Stimulated activated CD8-positive, alpha-beta memory T cell treated with anti-CD3 and anti-CD28 coated beads, Interleukin-7, amount 100 ng/mL, for 48 hours (primary cell): ENCODE measurements around the gene ZDHHC3.

Source experiments
- DNase-seq, 2 donors: peaks; one replicate each; pipeline ENCODE4 v3.0.0-alpha.2; 2020; ENCODE audit warnings: low read depth in 1 of 2; ENCODE audit errors: extremely low read depth in 1 of 2

ZDHHC3 gene

DNA sequence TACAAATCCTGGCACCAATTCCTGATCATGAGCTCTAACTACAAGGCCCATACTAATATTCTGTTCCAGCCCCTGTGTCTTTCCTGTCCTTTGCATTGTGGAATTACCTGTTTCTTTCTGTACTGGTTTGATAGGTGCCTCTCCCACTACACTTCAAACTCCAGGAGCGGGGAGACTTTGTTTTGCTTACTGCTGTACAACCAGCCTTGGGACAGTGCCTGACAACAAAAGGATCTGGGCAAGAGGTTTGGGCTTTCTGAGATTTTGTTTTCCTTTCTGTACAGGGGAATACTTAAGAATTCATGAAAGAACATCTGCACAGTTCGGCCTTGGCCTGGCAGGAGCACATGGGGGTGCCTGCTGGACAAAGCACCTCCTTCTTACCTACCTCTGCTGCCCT, 45.1 kb downstream of the ZDHHC3 start:
- no peak for DNase-seq

DNA sequence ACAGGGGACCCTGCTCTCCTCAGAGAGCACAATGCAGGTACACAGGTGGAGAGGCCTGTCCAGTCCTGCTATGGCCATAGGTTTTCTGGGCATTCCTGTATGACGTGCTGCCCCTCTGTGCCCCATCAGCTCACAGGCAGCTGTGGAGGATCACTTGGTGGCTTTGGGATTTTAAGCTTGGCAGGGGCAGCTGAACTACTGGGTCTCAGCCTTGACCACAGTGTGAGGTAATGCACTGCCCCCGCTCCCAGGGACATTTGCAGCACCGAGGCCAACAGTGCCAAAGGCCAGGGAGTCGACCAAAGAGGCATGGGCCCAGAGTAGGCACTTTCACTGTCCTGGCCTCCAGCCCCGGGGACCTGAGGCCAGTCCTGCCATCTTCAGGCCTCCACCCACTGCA, 46.2 kb downstream of the ZDHHC3 start:
- DNase-seq = no peak

DNA sequence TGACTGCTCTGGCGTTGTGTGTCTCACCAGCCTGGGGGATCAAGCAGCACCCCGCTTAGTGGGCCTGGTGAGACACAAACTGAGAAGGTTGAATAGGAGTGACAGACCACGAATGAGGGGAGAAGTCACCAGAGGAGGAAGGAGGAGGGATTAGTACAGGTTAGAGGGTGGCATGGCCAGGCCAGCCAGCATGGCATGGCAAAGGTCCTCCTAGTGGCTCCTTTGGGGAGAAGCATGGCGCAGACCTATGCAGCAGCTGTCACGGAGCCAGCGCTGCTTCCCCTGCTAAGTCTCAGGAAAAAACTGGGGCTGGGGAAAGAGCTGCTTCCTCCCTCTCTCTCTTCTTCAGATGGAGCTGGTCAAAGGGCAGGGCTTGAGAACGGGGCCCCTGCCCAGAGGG, 48.6 kb downstream of the ZDHHC3 start:
- no peak for DNase-seq

DNA sequence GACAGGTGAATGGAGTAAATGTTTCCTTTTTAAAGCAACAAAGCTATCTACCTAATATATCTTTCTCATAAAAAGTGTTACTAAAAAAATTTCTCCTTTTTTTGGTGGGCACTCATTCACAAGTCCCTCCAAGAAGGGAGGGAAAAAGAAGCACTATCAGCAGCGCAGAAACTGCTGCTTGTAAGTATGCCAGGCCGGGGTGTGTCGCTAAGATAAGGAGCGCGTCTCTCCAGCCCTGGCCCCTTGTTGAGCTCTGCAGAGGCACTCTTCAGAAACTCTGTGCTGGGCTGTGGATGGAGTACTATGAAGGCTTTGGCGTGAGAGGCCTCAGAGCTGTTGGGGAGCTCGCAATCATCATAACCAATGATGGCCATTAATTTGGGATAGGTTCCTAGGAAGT, 49.1 kb downstream of the ZDHHC3 start:
- DNase-seq = no peak

DNA sequence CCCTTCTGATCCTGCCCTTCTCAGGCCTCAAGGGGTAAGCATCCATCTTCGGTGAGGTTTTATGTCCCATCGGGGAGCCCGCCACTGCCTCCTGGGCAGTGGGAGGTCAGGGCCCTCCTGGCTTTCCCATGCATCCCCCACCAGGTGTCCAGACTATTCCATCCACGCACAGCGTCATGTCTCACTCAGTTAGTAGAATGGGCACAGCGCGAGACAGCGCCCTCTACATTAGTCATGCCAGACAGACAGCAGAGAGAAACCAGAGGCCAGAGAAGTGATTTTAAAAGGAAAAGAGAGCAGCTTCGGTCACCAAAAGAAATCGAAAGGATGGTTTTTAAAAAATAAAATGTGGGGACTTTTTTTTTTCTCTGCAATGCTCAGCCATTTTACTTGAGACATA, 49.8 kb downstream of the ZDHHC3 start:
- no peak for DNase-seq

DNA sequence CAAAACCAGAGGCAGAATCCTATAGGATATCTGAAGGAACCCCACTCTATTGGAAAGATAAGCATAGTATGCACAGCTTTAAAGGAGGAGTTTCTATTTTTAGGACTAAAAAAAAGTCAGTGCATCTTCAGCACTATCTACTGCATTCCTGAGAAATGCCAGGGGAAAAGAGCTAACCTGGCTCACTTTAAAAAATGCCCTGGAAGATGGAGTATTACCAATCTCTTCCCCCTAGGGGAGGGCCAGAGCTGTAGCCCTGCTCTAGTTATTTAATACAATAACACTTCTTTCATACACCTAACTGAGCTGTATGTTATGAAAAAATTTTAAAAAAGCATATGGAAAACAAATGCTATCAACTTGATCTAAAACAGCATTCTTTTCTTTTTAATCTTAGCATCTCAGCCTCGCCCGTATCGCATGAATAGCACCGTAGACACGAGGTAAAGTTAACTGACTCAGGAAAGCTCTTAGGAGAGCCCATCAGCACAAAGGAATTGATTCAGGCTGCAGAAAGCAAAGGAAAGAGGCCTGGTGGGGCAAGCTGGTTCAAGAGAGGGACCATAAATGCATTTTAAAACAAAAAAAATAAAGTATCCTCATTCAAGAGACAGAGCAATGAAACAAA, 51.4 kb downstream of the ZDHHC3 start:
- DNase-seq = no peak

DNA sequence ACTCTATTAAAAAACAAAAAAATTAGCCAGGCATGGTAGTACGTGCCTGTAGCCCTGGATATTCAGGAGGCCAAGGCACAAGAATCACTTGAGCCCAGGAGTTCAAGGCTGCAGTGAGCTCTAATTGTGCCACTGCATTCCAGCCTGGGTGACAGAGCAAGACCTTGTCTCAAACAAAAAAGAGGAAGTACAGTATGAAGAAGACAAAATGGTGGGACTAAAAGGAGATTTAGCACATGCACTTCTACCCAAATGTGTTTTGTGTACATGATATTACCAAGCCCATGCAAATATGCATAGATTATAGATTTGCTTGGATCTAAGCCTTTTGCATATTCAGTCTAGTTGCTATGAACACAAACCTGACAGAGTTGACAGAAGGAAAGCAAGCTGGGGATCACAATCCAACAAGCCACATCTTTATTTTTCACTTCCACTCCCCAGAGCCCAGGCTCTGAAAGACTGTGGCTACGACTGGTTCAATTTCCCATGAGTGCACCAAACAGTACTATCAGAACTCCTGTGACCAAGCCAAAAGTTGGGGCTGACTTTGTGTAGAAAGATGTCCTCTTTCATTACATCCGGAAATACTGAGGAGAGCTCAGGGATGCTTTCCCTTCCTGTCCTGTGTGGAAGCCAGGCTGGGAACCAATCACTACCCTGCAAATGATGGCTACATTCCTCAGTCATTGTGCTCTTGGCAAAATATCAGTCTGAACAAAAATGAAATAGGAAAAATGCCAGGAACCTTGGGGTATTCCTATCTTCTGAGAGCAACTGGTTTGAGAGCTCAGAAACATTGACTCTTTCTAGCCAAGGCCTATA, 52.1 kb downstream of the ZDHHC3 start:
- DNase-seq = no peak

DNA sequence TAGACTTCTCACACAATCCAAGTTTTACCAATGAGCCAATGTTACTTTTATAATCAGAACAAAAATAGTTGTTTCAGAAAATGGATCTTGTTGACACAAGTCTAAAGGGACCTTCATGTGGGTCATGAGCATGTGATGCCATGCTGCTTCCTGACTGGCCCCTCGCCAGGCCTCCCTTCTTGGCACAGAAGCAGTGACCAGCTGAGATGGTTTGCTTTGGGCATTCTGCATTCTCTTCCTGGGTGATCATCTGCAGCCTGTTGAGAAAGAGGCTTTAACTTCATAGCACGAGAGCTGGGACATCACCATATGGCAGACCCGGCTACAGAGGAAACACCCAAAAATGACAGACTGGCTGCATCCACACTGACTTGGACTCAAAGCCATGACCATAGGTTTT, 55.9 kb downstream of the ZDHHC3 start:
- DNase-seq = no peak

DNA sequence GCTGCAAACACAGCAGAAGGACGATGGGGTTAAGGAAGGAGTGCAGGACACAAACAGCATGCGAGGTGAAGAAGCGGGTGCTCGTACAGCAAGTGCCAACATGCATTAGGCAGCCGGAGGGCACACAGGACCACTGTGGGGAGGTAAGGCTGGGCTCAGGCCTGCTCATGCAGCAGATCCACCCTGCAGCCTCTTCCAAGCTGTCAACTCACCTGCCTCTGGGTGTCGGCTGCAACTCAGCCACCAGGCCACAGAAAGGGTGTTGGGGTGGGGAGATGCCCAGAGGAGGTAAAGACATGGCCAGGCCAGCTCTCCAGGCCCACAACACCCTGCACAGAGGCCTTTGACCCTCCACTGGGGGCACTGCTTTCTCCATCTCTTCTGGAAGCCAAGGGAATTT, 57.4 kb downstream of the ZDHHC3 start:
- no peak for DNase-seq

DNA sequence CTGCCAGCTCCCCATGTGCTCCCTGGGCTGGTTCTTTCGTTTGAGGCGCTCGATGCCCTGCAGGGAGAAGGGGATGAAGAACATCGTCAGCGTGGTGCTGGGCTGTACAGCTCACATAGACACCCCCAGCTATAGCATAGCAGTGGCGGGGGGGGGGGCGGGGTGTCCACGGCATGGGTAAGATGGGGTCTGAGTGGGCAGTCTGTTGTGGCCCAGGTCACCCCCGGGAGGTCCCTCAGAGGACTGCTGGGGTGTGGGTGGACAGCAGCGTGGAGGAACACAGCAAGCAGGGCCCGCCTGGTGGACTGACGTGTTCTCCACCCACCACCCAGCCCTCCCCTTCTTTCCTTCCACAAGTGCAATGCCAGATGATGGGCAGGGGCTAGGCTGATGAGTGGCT, 57.9 kb downstream of the ZDHHC3 start:
- no peak for DNase-seq

DNA sequence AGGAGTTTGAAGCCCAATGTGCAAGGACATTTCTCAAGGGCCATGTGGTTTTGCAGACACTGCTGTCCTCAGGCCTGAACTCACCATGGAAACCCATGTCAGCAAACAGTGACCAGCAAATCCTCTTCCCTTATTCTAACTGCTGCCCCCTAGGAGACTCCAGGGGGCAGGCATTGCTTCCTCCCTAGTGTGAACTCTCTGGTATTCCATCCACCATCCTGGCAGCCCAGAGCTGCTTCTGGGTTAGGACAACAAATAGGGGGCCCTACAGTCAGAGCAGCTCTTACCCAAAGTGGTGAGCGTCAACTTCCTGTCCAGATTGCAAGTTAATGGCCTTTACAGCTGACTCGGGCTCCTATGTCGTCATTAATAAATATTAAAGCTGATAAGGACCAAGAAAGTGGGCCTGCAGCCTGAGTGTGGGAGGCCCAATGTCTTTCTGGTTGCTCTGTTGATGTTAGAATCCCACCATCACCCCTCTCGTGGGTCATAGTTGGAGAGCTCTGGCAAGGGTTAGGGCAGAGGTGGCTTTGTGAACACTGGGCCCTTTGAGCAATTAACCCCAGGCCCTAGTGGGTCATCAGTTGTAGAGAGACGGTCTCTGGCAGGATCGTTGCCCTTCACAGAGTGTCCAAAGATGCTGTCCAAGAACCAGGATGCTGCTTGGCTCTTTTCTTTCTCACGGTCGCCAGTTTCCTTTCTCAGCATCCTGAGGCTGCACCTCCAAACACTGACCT, 60.1 kb downstream of the ZDHHC3 start:
- no peak for DNase-seq

DNA sequence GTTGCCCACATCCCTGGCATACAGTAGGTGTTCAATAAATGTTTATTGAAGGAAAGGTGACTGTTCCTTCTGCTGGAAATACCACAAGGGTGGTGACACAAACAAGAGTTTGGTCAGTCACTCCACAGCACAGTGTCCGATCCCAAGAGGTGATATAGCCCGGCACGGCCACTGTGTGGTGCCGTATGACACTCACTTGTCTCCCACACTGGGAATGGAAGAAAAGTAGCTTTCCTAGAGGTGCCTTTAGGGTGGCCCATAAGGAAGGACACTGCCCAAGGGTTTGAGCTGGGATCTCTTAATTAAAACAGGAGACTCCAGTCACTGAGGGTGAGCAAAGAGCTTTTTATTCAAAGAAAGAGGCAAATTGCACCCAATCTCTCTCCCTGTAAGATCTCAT, 61.0 kb downstream of the ZDHHC3 start:
- no peak for DNase-seq

DNA sequence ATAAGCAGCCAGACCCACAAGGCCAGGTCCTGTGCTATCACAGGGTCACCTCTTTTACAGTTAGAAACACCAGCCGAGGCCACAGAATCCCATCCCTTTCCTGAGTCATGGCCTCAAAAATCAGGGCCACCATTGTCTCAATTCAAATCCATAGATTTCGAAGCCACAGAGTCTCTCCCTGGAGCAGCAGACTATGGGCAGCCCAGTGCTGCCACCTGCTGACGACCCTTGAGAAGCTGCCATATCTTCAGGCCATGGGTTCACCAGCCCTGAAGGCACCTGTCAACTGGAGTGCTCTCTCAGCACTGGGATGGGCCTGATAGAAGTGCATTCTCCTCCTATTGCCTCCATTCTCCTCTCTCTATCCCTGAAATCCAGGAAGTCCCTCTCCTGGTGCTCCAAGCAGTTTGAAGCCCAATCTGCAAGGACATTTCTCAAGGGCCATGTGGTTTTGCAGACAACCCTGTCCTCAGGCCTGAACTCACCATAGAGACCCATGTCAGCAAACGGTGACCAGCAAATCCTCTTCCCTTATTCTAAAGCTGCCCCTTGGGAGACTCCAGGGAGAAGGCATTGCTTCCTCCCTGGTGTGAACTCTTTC, 62.0 kb downstream of the ZDHHC3 start:
- peak; percentile 16 to 38 for DNase-seq

DNA sequence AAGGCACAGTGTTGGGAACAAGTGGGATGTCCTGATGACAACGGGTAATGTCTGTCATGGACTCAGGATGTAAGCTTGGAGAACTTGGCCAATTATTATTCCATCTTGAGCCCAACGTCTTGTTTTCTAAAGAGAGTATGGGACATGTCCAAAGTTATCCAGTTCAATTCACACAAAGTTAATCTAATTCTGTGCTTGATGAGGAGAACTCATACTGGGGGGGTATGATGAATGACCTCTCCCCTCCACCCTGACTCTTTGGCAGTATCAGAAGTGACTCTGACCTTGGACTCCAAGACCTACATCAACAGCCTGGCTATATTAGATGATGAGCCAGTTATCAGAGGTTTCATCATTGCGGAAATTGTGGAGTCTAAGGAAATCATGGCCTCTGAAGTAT, 65.3 kb downstream of the ZDHHC3 start:
- DNase-seq = no peak

DNA sequence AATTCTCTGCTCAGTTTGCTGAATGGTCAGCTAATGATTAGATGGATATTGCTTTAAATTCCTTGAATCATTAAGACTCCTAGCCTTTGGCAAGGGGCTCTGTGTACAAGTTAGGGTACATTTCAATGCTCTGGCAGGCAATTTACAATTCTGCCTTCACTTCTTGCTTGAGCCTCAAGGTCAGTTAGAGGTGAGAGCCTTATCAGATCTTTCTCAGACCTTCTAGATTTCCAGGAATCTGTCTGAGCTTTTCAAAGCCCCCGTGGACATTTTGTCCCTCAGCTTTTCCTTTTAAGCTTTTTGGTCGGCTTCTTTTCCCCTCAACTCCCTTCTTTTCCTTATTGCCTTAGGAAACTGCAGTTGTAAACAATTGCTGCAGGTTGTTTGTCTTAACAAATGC, 66.9 kb downstream of the ZDHHC3 start:
- no peak for DNase-seq

DNA sequence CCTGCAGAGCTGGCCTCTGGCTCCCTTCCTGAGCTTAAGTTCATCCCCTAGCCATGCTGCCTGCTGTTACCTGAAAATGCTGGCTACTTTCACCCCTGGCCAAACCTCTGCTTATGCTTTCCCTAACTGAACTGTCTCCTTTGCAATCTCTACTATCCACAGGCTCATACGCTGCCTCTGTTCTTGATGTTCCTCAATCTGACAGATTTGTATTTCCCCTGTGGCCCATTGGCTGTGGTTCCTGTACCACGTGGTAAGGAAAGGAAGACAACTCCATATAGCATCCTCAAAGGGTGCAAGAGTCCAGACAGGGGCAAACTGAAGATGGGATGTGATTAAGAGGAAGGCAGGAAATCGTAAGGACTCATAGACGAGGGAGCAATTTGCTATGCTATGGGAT, 68.4 kb downstream of the ZDHHC3 start:
- no peak for DNase-seq

DNA sequence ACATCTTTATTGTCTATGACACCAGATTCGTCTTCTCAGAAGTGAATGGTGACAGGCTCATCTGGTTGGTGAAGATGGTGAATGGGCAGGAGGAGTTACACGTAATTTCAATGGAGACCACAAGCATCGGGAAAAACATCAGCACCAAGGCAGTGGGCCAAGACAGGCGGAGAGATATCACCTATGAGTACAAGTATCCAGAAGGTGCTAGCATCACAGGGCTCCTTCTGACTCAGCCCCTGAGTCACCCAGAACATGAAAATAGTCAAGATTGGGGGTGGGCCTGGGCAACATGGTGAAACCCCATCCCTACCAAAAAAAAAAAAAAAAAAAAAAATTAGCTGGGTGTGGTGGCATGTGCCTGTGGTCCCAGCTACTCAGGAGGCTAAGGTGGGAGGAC, 69.0 kb downstream of the ZDHHC3 start:
- DNase-seq = peak in 1 of 2 donors; percentile 11

DNA sequence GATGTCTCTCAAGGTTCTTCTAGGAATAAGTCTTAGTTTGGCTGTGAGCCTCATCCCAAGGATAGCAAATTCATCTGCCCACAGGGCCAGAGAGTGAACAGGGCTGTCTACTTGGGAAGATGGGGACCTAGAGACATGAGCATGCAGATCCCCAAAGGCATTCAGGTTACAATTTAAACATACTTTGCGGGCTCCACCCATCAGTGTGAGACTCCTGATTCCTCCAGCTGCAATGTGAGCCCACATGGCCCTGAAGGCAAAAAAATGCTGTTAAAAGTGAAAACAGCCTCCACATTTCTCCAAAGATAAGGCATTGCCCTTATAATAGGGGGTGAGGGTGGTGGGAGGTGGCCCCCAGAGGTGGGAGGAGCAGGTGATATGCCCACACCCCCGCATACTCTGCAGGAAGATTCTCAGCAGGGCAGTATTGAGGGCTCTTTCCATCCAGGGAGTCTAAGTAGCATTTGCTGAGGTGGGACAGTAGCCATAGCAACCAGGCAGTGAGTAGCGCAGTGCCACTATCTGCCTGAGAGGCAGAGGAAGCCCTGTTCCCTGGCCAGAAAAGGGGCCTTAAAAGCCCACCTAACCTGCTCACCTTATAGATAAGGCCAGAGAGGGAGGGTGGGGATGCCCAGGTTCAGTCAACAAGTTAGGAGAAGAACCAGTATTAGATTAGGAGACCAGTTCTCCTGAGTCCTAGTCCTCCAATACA, 70.4 kb downstream of the ZDHHC3 start:
- DNase-seq = no peak

DNA sequence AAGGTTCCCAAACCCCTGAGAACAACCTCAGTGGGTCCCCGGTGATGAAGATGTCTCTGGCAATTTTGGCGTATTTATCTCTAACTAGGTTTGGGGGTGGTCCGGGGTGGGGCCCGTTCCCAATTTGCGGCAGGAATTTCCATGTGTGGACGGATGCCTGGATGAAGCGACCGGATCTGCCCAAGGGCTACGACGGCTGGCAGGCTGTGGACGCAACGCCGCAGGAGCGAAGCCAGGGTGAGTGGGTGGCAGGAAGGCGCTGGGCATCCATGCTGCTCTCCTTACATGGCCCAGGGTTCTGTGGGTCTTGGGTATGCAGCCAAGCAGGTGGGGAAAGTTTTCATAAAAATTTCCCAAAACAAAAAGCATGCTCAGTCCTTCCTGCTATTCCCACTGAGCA, 72.2 kb downstream of the ZDHHC3 start:
- DNase-seq = no peak

DNA sequence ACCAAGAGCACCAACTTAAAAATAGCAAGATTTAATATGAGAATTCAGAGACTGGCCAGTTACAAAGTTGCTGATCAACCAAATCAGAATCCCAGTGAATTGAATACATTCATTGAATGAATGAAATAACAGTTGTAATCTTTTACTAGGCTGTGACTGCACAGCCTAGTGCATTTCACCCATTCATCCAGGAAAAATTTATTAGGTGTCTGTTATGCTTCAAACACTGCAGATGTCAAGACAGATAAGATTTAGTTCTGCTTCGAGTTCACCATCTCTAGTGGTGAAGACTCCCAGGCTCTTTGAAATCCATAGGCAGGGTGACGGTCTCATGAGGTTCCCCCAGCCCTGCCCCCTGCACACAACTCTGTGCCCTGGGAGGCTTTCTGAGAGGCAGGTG, 72.7 kb downstream of the ZDHHC3 start:
- DNase-seq = no peak

DNA sequence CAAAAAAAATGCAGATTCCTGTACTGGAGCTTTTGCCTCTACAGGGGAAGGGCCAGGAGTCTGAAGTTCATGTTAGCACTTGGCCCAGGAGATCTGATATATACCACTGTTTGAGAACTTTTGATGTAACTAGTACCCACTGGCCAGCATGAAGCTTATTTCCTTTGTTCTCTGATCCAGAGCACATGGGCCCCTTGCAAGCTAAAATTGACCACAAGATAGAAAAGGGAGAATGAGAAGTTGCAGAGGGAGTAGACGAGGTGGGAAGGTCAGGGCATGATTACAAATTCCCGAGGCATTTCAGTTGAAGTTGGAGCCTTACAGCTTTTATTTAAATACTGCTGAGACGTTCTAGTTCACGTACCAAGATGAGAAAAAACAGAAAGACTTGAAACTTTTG, 73.3 kb downstream of the ZDHHC3 start:
- DNase-seq = no peak
